Measurements from ENCODE around the gene CLIP1.

The CLIP1 gene

GRCh38 chr12:122333142-122334087 is 89.1 kb downstream of the CLIP1 start:
- no peak overlapping the region for H3K9ac ChIP-seq (ENCODE audit: low read length)
- H3K27me3 ChIP-seq (ENCODE audit: control insufficient read depth, insufficient read depth, low read length) = no peaks in the 10 kb centered on the region
- H3K36me3 ChIP-seq (ENCODE audit: control insufficient read depth, insufficient read depth, low read length) = peaks cover 24% of the 10 kb centered on the region
- H3K4me3 ChIP-seq (ENCODE audit: low read length) = no peak overlapping the region
- H3K27ac ChIP-seq (ENCODE audit: low read depth, low read length) = no peak overlapping the region
- no peaks in the 10 kb centered on the region for H3K4me1 ChIP-seq (ENCODE audit: control insufficient read depth, insufficient read depth, low read length)

- Histone ChIP-seq H3K9ac (ENCODE audit: low read length) (no peak overlapping the region), H3K27me3 (ENCODE audit: control insufficient read depth, insufficient read depth, low read length) (no peaks in the 10 kb centered on the region), H3K27ac (ENCODE audit: low read depth, low read length) (no peak overlapping the region), H3K4me3 (ENCODE audit: low read length) (no peak overlapping the region), H3K4me1 (ENCODE audit: control insufficient read depth, insufficient read depth, low read length) (no peaks in the 10 kb centered on the region), H3K36me3 (ENCODE audit: control insufficient read depth, insufficient read depth, low read length) (peaks cover 25% of the 10 kb centered on the region)
Measured at GRCh38 chr12:122327494-122328385, 94.7 kb downstream of the CLIP1 start.

- Histone ChIP-seq H3K27ac (ENCODE audit: low read depth, low read length) (no peak overlapping the region), H3K9ac (ENCODE audit: low read length) (no peak overlapping the region), H3K4me3 (ENCODE audit: low read length) (no peak overlapping the region), H3K27me3 (ENCODE audit: control insufficient read depth, insufficient read depth, low read length) (no peaks in the 10 kb centered on the region), H3K36me3 (ENCODE audit: control insufficient read depth, insufficient read depth, low read length) (peaks cover 26% of the 10 kb centered on the region), H3K4me1 (ENCODE audit: control insufficient read depth, insufficient read depth, low read length) (no peaks in the 10 kb centered on the region)
Measured at GRCh38 chr12:122327014-122327413, 95.5 kb downstream of the CLIP1 start.

GRCh38 chr12:122326586-122326985 is 95.9 kb downstream of the CLIP1 start:
- Histone ChIP-seq H3K27me3 (ENCODE audit: control insufficient read depth, insufficient read depth, low read length) (no peaks in the 10 kb centered on the region), H3K9ac (ENCODE audit: low read length) (no peak overlapping the region), H3K36me3 (ENCODE audit: control insufficient read depth, insufficient read depth, low read length) (peaks cover 26% of the 10 kb centered on the region), H3K4me3 (ENCODE audit: low read length) (no peak overlapping the region), H3K27ac (ENCODE audit: low read depth, low read length) (no peak overlapping the region), H3K4me1 (ENCODE audit: control insufficient read depth, insufficient read depth, low read length) (no peaks in the 10 kb centered on the region)

GRCh38 chr12:122323311-122324019 is 99.0 kb downstream of the CLIP1 start:
- no peak overlapping the region for H3K9ac ChIP-seq (ENCODE audit: low read length)
- H3K4me1 ChIP-seq (ENCODE audit: control insufficient read depth, insufficient read depth, low read length) = no peaks in the 10 kb centered on the region
- no peak overlapping the region for H3K4me3 ChIP-seq (ENCODE audit: low read length)
- H3K36me3 ChIP-seq (ENCODE audit: control insufficient read depth, insufficient read depth, low read length) = peaks cover 25% of the 10 kb centered on the region
- H3K27me3 ChIP-seq (ENCODE audit: control insufficient read depth, insufficient read depth, low read length) = no peaks in the 10 kb centered on the region
- H3K27ac ChIP-seq (ENCODE audit: low read depth, low read length) = no peak overlapping the region

- H3K27ac ChIP-seq (ENCODE audit: low read depth, low read length) = no peak overlapping the region
- no peak overlapping the region for H3K4me3 ChIP-seq (ENCODE audit: low read length)
- no peak overlapping the region for H3K9ac ChIP-seq (ENCODE audit: low read length)
- no peaks in the 10 kb centered on the region for H3K4me1 ChIP-seq (ENCODE audit: control insufficient read depth, insufficient read depth, low read length)
- no peaks in the 10 kb centered on the region for H3K27me3 ChIP-seq (ENCODE audit: control insufficient read depth, insufficient read depth, low read length)
- peaks cover 19% of the 10 kb centered on the region for H3K36me3 ChIP-seq (ENCODE audit: control insufficient read depth, insufficient read depth, low read length)
Measured at GRCh38 chr12:122322501-122322900, 100.0 kb downstream of the CLIP1 start.

- Histone ChIP-seq H3K27me3 (ENCODE audit: control insufficient read depth, insufficient read depth, low read length) (no peaks in the 10 kb centered on the region), H3K9ac (ENCODE audit: low read length) (no peak overlapping the region), H3K4me3 (ENCODE audit: low read length) (no peak overlapping the region), H3K4me1 (ENCODE audit: control insufficient read depth, insufficient read depth, low read length) (no peaks in the 10 kb centered on the region), H3K36me3 (ENCODE audit: control insufficient read depth, insufficient read depth, low read length) (peaks cover 18% of the 10 kb centered on the region), H3K27ac (ENCODE audit: low read depth, low read length) (peak overlapping the region; percentile 16)
Measured at GRCh38 chr12:122318607-122319605, 103.6 kb downstream of the CLIP1 start.

- Histone ChIP-seq H3K36me3 (ENCODE audit: control insufficient read depth, insufficient read depth, low read length) (peaks cover 20% of the 10 kb centered on the region), H3K9ac (ENCODE audit: low read length) (no peak overlapping the region), H3K4me1 (ENCODE audit: control insufficient read depth, insufficient read depth, low read length) (no peaks in the 10 kb centered on the region), H3K4me3 (ENCODE audit: low read length) (no peak overlapping the region), H3K27ac (ENCODE audit: low read depth, low read length) (no peak overlapping the region), H3K27me3 (ENCODE audit: control insufficient read depth, insufficient read depth, low read length) (no peaks in the 10 kb centered on the region)
Measured at GRCh38 chr12:122312926-122313325, 109.5 kb downstream of the CLIP1 start.

- Histone ChIP-seq H3K9ac (ENCODE audit: low read length) (no peak overlapping the region), H3K4me3 (ENCODE audit: low read length) (no peak overlapping the region), H3K27ac (ENCODE audit: low read depth, low read length) (no peak overlapping the region), H3K4me1 (ENCODE audit: control insufficient read depth, insufficient read depth, low read length) (no peaks in the 10 kb centered on the region), H3K36me3 (ENCODE audit: control insufficient read depth, insufficient read depth, low read length) (peaks cover 17% of the 10 kb centered on the region), H3K27me3 (ENCODE audit: control insufficient read depth, insufficient read depth, low read length) (no peaks in the 10 kb centered on the region)
Measured at GRCh38 chr12:122311696-122312095, 110.8 kb downstream of the CLIP1 start.

- Histone ChIP-seq H3K9ac (ENCODE audit: low read length) (no peak overlapping the region), H3K27me3 (ENCODE audit: control insufficient read depth, insufficient read depth, low read length) (no peaks in the 10 kb centered on the region), H3K36me3 (ENCODE audit: control insufficient read depth, insufficient read depth, low read length) (peaks cover 19% of the 10 kb centered on the region), H3K4me3 (ENCODE audit: low read length) (no peak overlapping the region), H3K4me1 (ENCODE audit: control insufficient read depth, insufficient read depth, low read length) (no peaks in the 10 kb centered on the region), H3K27ac (ENCODE audit: low read depth, low read length) (no peak overlapping the region)
Measured at GRCh38 chr12:122310626-122311333, 111.7 kb downstream of the CLIP1 start.
